Stomach smooth muscle (tissue), 2 donors: Measurements from ENCODE around the gene UTP11.

ENCODE experiments used
- H3K27ac ChIP-seq: one replicate; pipeline ENCODE4 v1.7.0; 2013; ENCODE audit warnings: mild to moderate bottlenecking, low read length, inconsistent platforms
- H3K27me3 ChIP-seq, 2 donors: one replicate each; pipeline ENCODE4 v1.7.0; 2013; ENCODE audit warnings: low read length in 2 of 2; ENCODE audit not compliant: insufficient read depth in 2 of 2, control insufficient read depth in 1 of 2
- H3K36me3 ChIP-seq, 2 donors: one replicate each; pipeline ENCODE4 v1.7.0; 2013; ENCODE audit warnings: low read length in 2 of 2; ENCODE audit not compliant: control insufficient read depth in 2 of 2, insufficient read depth in 2 of 2
- H3K4me1 ChIP-seq: one replicate; pipeline ENCODE4 v1.7.0; 2013; ENCODE audit warnings: low read length; ENCODE audit not compliant: control insufficient read depth, insufficient read depth
- H3K4me3 ChIP-seq, 2 donors: one replicate each; pipeline ENCODE4 v1.7.0; 2013; ENCODE audit warnings: low read length in 2 of 2
- H3K9ac ChIP-seq, 2 donors: one replicate each; pipeline ENCODE4 v1.7.0; 2013; ENCODE audit warnings: low read length in 2 of 2, mild to moderate bottlenecking in 1 of 2
- H3K9me3 ChIP-seq, 2 donors: one replicate each; pipeline ENCODE4 v1.7.0; 2013; ENCODE audit warnings: low read length in 2 of 2; ENCODE audit not compliant: control insufficient read depth in 2 of 2
- donor health status: healthy.
- donor health status: Pancreatic carcinoma.

Gene UTP11

DNA sequence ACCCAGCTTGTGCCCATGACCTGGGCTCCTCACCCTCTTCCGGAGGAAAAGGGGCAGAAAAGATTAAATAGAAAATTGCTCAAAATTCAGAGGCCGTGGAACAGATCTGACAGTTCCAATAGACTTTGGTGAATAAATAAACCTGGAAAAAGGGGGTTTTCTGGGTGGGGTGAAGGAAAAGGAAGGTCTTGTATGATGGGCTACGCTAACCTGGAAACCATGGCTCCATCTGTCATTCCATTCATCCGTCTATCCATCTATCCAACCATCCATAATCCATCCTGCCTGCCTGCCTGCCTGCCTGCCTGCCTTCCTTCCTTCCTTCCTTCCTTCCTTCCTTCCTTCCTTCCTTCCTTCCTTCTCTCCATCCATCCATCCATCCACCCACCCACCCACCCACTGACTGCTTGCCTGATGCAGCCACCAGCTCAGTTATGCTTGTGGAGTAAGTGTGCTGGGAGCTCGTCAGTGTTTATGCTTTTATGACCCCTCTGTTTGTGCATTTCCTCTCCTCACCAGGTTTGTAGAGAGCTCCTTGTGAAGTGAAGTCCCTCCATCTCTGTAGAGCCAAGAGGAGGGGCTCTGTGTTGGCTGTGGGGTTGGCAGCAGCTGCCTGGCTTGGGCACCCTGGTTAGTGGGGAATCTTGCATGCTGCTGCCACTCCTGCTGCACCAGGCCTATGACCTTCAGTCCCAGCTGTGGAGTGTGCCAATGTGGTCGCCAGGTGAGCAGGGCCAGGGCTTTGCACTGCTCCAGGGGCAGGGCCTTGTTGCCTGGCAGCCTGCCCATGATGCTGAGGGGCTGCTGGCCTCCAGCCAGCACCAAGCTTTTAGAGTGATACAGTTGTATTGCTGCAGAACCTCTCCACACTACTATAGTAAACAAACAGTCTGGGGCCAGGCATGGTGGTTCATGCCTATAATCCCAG lies 50.1 kb downstream of the UTP11 start:
- H3K4me1 ChIP-seq: no peaks in the 10 kb centered on the region
- H3K27ac ChIP-seq: no peak overlapping the region
- H3K4me3 ChIP-seq: no peak overlapping the region
- no peaks in the 10 kb centered on the region for H3K36me3 ChIP-seq
- peaks cover 0 to 2% of the 10 kb centered on the region in 2 donors for H3K27me3 ChIP-seq
- no peak overlapping the region for H3K9ac ChIP-seq
- H3K9me3 ChIP-seq: no peaks in the 10 kb centered on the region

GRCh38 chr1:38063616-38064015 lies 51.1 kb downstream of the UTP11 start:
- Histone ChIP-seq H3K4me1 (no peaks in the 10 kb centered on the region), H3K9ac (no peak overlapping the region), H3K36me3 (no peaks in the 10 kb centered on the region), H3K9me3 (no peaks in the 10 kb centered on the region), H3K27ac (no peak overlapping the region), H3K27me3 (peaks cover 0 to 6% of the 10 kb centered on the region in 2 donors), H3K4me3 (no peak overlapping the region)

DNA sequence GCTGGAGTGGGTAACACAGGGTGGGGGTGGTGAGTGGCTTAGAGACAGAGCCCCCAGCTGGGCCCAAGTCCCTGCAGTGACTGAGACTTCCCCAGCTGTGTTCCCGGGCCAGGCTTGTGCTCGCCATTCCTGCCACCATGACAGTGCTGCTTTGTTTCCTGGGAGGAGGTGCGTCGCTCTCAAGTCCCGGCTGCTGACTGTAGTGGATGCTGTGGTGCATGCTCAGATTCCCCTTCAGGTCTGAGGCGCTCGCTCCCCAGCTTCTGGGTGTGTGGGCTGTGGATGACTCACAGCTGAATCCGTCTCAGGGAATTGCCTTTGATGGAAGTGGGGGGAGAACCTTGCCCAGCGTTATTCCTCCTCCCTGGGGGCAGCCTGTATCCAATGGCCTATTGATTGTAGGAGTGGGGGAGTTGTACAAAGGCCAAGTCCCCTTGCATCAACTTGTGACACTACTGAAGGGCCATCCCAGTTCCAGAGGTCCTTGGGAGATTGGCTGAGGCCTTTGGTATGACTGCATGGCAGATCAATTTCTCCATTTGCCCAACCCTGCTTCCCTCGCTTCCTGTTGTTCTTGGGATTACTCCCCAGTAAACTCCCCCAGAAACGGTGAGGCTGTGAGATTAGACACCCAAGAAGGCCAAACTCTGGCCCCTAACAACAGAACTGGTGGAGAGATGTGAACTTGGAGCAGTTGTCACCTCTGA lies 51.8 kb downstream of the UTP11 start:
- H3K9me3 ChIP-seq: no peaks in the 10 kb centered on the region
- H3K36me3 ChIP-seq: no peaks in the 10 kb centered on the region
- no peak overlapping the region for H3K27ac ChIP-seq
- H3K27me3 ChIP-seq: peaks cover 0 to 10% of the 10 kb centered on the region in 2 donors
- no peak overlapping the region for H3K9ac ChIP-seq
- no peak overlapping the region for H3K4me3 ChIP-seq
- H3K4me1 ChIP-seq: no peaks in the 10 kb centered on the region

GRCh38 chr1:38068220-38068979 lies 55.9 kb downstream of the UTP11 start:
- H3K27me3 ChIP-seq: peaks cover 8 to 19% of the 10 kb centered on the region in 2 donors

GRCh38 chr1:38068980-38069340 lies 56.4 kb downstream of the UTP11 start:
- H3K9me3 ChIP-seq: no peaks in the 10 kb centered on the region
- no peak overlapping the region for H3K27ac ChIP-seq
- no peaks in the 10 kb centered on the region for H3K4me1 ChIP-seq
- H3K4me3 ChIP-seq: no peak overlapping the region
- no peak overlapping the region for H3K9ac ChIP-seq
- H3K27me3 ChIP-seq: peaks cover 8 to 21% of the 10 kb centered on the region in 2 donors
- no peaks in the 10 kb centered on the region for H3K36me3 ChIP-seq

More at GRCh38 chr1:38068220-38068979, 55.9 kb downstream of the UTP11 start:
- Histone ChIP-seq H3K4me3 (no peak overlapping the region), H3K9ac (no peak overlapping the region), H3K36me3 (no peaks in the 10 kb centered on the region), H3K27ac (no peak overlapping the region), H3K4me1 (no peaks in the 10 kb centered on the region), H3K9me3 (no peaks in the 10 kb centered on the region)

GRCh38 chr1:38071312-38072256 lies 59.0 kb downstream of the UTP11 start:
- no peak overlapping the region for H3K4me3 ChIP-seq
- no peaks in the 10 kb centered on the region for H3K4me1 ChIP-seq
- no peak overlapping the region for H3K27ac ChIP-seq
- no peaks in the 10 kb centered on the region for H3K9me3 ChIP-seq
- H3K9ac ChIP-seq: no peak overlapping the region
- no peaks in the 10 kb centered on the region for H3K36me3 ChIP-seq
- H3K27me3 ChIP-seq: peaks cover 11 to 31% of the 10 kb centered on the region in 2 donors

DNA sequence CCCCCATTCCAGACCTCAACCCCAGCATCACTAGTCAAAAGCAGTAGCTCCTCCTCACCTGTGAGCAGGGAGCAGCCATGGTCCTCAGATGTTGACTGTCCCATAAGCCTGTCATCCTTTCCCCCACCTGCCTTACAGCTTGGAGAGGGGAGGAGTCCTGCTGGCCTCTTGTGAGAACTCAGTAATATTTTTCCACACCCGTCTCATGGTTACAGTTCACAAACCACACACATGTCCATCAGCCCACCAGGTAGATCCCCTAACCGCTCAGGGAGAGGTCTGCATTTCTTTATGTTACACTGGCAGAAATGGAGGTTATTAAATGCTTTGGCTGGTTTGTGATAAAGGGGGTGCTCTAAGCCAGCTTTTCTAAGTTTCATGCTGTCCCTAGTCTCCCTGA lies 60.3 kb downstream of the UTP11 start:
- H3K9me3 ChIP-seq: no peaks in the 10 kb centered on the region
- H3K9ac ChIP-seq: no peak overlapping the region
- H3K4me3 ChIP-seq: no peak overlapping the region
- H3K36me3 ChIP-seq: no peaks in the 10 kb centered on the region
- peaks cover 11 to 31% of the 10 kb centered on the region in 2 donors for H3K27me3 ChIP-seq
- no peaks in the 10 kb centered on the region for H3K4me1 ChIP-seq
- H3K27ac ChIP-seq: no peak overlapping the region

DNA sequence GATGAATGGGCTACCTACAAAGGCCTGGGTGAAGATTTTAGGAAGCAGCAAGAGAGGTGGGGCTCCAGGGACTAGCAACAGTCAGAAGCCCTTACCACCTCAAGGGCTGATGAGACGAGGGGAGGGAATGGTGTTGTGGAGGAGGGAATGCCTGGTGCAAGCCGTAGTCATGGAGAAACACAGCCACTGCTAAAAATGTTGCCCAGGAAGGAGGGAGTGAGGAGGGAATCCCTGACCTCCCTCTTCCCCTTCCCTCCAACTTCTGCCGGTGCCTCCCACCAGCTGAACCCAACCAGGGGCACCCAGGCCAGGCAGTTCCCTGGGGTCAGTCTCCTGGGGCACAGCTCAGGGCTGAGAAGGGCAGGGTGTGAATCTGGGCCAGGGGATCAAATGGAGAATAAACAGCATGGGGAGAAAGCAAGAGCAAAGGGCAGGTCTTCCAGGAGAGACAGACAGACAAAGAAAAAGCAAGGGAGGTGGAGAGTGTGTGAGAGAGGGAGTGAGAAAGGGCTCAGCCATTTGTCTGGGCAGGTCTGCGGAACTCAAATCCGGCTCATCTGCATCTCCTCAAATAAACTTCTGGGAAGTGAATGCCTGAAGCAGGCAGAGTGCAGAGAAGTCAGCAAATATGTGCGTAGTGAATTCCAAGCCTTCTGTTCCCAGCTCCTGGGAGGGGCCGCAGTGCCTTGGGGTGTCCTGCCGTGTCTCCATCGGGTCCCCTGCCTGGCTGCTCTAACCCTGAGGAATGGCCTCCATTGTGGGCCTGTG lies 61.2 kb downstream of the UTP11 start:
- Histone ChIP-seq H3K36me3 (no peaks in the 10 kb centered on the region), H3K9ac (no peak overlapping the region), H3K4me3 (no peak overlapping the region), H3K4me1 (no peaks in the 10 kb centered on the region), H3K27ac (no peak overlapping the region), H3K9me3 (no peaks in the 10 kb centered on the region), H3K27me3 (peaks cover 11 to 26% of the 10 kb centered on the region in 2 donors)

DNA sequence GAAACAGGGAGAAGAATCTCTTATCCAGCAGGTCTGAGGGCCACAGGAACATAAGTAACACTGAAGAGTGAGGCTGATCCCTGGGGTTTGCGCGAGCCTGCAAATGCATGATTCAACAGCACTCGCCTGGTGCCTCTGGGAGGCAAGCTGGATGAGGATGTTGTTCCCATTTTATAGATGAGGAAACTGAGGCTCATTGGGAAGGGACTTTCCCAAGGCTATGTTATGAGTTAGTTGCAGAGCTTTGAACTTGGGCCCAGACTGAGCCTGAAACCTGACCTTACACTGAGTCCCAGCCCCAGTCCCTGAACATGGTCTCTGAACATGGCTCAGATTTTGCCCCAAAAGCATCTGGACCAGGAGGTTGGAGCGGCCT lies 61.8 kb downstream of the UTP11 start:
- H3K4me3 ChIP-seq: no peak overlapping the region
- H3K9ac ChIP-seq: no peak overlapping the region
- H3K4me1 ChIP-seq: no peaks in the 10 kb centered on the region
- no peaks in the 10 kb centered on the region for H3K9me3 ChIP-seq
- H3K27ac ChIP-seq: no peak overlapping the region
- H3K36me3 ChIP-seq: no peaks in the 10 kb centered on the region
- peaks cover 11 to 23% of the 10 kb centered on the region in 2 donors for H3K27me3 ChIP-seq
